Stomach (tissue), 9 donors: ENCODE results near the gene ANAPC5. TPM values are rescaled to one million over a fixed set of nuclear protein-coding genes. Genes with fewer than 3 reads are reported as not detected.

Source experiments
- DNase-seq, 2 donors: peaks; one replicate each; pipeline versions ENCODE4 v3.0.0 to v3.0.0-alpha.2; 2013 to 2019
- H3K27ac ChIP-seq, 5 donors: fragments of 200-600 bp in 4 of 5; sonication (generic) in 4 of 5; one replicate each; pipeline ENCODE4 v1.5.1; 2013 to 2019; ENCODE audit warnings: mild to moderate bottlenecking in 1 of 5, moderate library complexity in 1 of 5
- H3K27me3 ChIP-seq, 3 donors: fragments of 200-600 bp; sonication (generic); one replicate each; pipeline ENCODE4 v1.5.1; 2017 to 2019; ENCODE audit warnings: mixed run types in 1 of 3
- H3K36me3 ChIP-seq, 4 donors: fragments of 200-600 bp; sonication (generic); 1 replicate in 3 of 4; 2 replicates in 1 of 4; pipeline ENCODE4 v1.5.1; 2016 to 2019
- H3K4me1 ChIP-seq, 4 donors: fragments of 200-600 bp; sonication (generic); one replicate each; pipeline ENCODE4 v1.5.1; 2016 to 2019
- H3K4me3 ChIP-seq, 4 donors: fragments of 200-600 bp; sonication (generic) in 3 of 4; one replicate each; pipeline ENCODE4 v1.5.1; 2016 to 2019; ENCODE audit warnings: mild to moderate bottlenecking in 1 of 4
- H3K9me3 ChIP-seq, 4 donors: fragments of 200-600 bp; sonication (generic); one replicate each; pipeline ENCODE4 v1.5.1; 2016 to 2019
- EP300 ChIP-seq: sonication (generic); formaldehyde crosslinking; IDR thresholded peaks from one replicate; pipeline ENCODE4 v1.6.1; 2017; ENCODE audit warnings: antibody characterized with exemption
- POLR2A ChIP-seq, 4 donors: fragments of 450-650 bp; IDR thresholded peaks; one replicate each; pipeline ENCODE4 v1.6.1; 2016; ENCODE audit warnings: antibody characterized with exemption in 4 of 4, control low read depth in 2 of 4, mild to moderate bottlenecking in 1 of 4, moderate library complexity in 1 of 4
- POLR2AphosphoS5 ChIP-seq, 3 donors: sonication (generic); formaldehyde crosslinking; IDR thresholded peaks; one replicate each; pipeline ENCODE4 v1.6.1; 2016; ENCODE audit warnings: antibody characterized with exemption in 3 of 3
- WGBS, 5 donors: extraction: QIAGEN DNeasy Blood & Tissue Kit in 3 of 5; methylation state at CpG; one replicate each; pipeline versions ENCODE4 v1.1.5 to v1.1.7; 2013 to 2018; 5-methylcytosine and 5-hydroxymethylcytosine counted together
- intact Hi-C: fragments of 100-400 bp; cut with DNase I; formaldehyde crosslinking; loops from one replicate; pipeline ENCODE4 v1.15.1; 2023; ENCODE audit warnings: low total_unique reads
- polyA plus RNA-seq, 3 donors: library from polyadenylated mRNA; stranded (reverse); fragments of 200-250 nt; gene quantifications; one replicate each; pipeline ENCODE4 v1.2.3, GENCODE V29; 2013
- total RNA-seq, 5 donors: library from RNA; depleted of rRNA; stranded (reverse); fragments of >200 nt; gene quantifications; one replicate each; pipeline versions ENCODE4 v1.1.0 to v1.2.3, GENCODE V29; 2014 to 2016
- TF ChIP-seq, protein P1 (sequence below), 7 experiments: fragments of 450-650 bp in 4 of 7; fragments of 200-600 bp in 3 of 7; sonication (generic) in 3 of 7; IDR thresholded peaks; one replicate each; pipeline ENCODE4 v1.5.1; 2016 to 2019; ENCODE audit warnings: antibody characterized with exemption in 7 of 7, control low read depth in 2 of 7, mild to moderate bottlenecking in 1 of 7
- donor health status: healthy with polysubstance abuse.
- donor health status: Bipolar disorder and iron deficiency.
- donor health status: healthy.

ANAPC5 gene
- total and polyA plus RNA-seq, 8 donors: 81.2 to 228 (median 113) TPM

DNA sequence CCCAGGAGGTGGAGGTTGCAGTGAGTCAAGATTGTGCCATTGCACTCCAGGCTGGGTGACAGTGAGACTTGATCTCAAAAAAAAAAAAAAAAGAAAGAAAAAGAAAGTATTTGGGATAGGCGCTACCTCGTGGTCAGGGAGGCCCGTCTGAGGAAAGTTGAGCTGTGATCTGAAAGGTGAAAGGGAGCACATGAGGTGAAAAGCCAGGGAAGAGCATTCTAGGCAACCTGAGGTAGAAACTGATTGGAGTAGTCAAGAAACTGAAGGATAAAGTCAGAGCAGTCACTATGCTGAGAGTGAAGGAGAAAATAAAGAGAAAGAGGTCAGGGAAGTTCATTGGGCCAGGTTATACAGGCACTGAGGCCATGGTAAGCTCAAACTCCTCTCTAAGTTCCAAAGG lies 7.7 kb downstream of the ANAPC5 start:
- intact Hi-C loops: no loop called here
- H3K36me3 ChIP-seq: peaks cover 39 to 83% (median 82%) of the 10 kb centered on the region in 4 donors
- H3K9me3 ChIP-seq: no peaks in the 10 kb centered on the region
- H3K27me3 ChIP-seq: no peaks in the 10 kb centered on the region
- peaks cover 0 to 12% (median 8%) of the 10 kb centered on the region in 4 donors for H3K4me1 ChIP-seq
- H3K4me3 ChIP-seq: no peak overlapping the region
- DNase-seq: no peak
- TF ChIP-seq POLR2AphosphoS5 (IDR thresholded peaks at IDR 0.05) (no peak), POLR2A (IDR thresholded peaks at IDR 0.05) (no peak), EP300 (no peak)
- TF ChIP-seq, protein P1, sequence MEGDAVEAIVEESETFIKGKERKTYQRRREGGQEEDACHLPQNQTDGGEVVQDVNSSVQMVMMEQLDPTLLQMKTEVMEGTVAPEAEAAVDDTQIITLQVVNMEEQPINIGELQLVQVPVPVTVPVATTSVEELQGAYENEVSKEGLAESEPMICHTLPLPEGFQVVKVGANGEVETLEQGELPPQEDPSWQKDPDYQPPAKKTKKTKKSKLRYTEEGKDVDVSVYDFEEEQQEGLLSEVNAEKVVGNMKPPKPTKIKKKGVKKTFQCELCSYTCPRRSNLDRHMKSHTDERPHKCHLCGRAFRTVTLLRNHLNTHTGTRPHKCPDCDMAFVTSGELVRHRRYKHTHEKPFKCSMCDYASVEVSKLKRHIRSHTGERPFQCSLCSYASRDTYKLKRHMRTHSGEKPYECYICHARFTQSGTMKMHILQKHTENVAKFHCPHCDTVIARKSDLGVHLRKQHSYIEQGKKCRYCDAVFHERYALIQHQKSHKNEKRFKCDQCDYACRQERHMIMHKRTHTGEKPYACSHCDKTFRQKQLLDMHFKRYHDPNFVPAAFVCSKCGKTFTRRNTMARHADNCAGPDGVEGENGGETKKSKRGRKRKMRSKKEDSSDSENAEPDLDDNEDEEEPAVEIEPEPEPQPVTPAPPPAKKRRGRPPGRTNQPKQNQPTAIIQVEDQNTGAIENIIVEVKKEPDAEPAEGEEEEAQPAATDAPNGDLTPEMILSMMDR (IDR thresholded peaks at IDR 0.05): no peak
- 67 to 77% (median 71%) methylated on average over 3 of the region's 3 CpGs for WGBS, 5 donors
- no peak overlapping the region for H3K27ac ChIP-seq

DNA sequence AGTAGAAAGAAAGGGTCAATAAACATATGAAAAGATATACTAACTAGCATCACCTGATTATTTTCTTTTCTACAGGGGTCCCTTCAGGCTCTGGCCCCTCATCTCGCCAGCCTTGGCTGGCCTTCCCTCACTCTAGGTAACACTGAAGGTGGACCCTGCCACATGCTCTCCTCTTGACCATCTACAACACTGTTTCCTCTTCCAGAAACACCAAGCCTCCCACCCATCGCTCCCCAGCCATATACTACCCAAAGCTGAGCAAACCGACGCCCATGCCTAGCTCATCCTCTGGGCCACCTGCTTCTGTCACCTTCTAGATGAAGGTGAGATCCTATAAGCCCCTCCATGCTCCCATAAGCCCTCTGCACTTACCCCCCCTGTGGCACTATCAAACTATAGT lies 14.8 kb downstream of the ANAPC5 start:
- peaks cover 0 to 5% (median 1%) of the 10 kb centered on the region in 4 donors for H3K4me1 ChIP-seq
- H3K27ac ChIP-seq: no peak overlapping the region
- TF ChIP-seq EP300: no peak
- TF ChIP-seq, protein P1 (IDR thresholded peaks at IDR 0.05): no peak
- no peak for TF ChIP-seq POLR2A (IDR thresholded peaks at IDR 0.05)
- TF ChIP-seq POLR2AphosphoS5 (IDR thresholded peaks at IDR 0.05): no peak
- H3K9me3 ChIP-seq: no peaks in the 10 kb centered on the region
- 97 to 99% (median 99%) methylated on average over 4 of the region's 4 CpGs for WGBS, 5 donors
- H3K36me3 ChIP-seq: peaks cover 34 to 97% (median 92%) of the 10 kb centered on the region in 4 donors
- intact Hi-C loops: no loop called here
- no peak overlapping the region for H3K4me3 ChIP-seq
- DNase-seq: no peak
- no peaks in the 10 kb centered on the region for H3K27me3 ChIP-seq

DNA sequence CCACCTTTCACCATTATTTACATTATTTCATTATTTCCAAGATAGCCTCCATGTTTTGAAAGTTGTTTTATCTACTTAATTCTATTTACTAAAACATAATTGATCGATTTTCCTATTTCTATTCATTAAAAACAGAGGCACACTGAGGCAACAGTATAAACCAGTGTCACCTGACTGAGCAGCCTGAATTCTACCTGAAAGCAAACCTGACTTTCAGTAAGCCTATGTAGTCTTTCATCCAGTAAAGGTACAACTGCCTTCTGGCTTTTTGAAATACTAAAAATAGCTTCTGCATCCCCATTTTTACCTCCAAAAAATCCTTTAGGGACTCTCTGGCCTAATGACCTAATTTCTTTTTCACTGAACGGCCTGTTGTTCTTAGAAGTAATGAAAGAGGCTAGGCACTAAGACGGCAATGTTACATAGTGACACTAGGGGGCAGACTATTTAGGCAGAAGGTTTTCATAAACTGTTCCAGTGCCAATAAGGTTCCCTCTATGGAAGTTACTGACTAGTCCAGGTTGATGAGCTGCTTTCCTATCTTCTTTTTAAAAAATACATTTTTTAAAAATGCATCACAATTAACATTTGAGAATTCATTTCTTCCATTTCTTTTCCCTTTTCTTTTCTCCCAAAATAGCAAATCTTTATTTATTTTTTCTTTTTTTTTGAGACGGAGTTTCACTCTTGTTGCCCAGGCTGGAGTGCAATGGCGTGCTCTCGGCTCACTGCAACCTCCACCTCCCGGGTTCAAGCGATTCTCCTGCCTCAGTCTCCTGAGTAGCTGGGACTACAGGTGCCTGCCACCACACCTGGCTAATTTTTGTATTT lies 17.5 kb downstream of the ANAPC5 start:
- H3K27ac ChIP-seq: no peak overlapping the region
- intact Hi-C loops: no loop called here
- no peak overlapping the region for H3K4me3 ChIP-seq
- no peaks in the 10 kb centered on the region for H3K27me3 ChIP-seq
- WGBS, 5 donors: 55 to 62% (median 60%) methylated on average over 8 of the region's 8 CpGs
- peaks cover 0 to 5% (median 1%) of the 10 kb centered on the region in 4 donors for H3K4me1 ChIP-seq
- peak in 1 of 2 donors; percentile 83 for DNase-seq
- H3K36me3 ChIP-seq: peaks cover 42 to 97% (median 92%) of the 10 kb centered on the region in 4 donors
- TF ChIP-seq, protein P1 (IDR thresholded peaks at IDR 0.05): peak in 6 of 7 experiments; percentile 60 to 93 (median 84)
- TF ChIP-seq POLR2AphosphoS5 (IDR thresholded peaks at IDR 0.05): peak in 1 of 3 donors; percentile 18
- no peak for TF ChIP-seq POLR2A (IDR thresholded peaks at IDR 0.05)
- no peaks in the 10 kb centered on the region for H3K9me3 ChIP-seq

DNA sequence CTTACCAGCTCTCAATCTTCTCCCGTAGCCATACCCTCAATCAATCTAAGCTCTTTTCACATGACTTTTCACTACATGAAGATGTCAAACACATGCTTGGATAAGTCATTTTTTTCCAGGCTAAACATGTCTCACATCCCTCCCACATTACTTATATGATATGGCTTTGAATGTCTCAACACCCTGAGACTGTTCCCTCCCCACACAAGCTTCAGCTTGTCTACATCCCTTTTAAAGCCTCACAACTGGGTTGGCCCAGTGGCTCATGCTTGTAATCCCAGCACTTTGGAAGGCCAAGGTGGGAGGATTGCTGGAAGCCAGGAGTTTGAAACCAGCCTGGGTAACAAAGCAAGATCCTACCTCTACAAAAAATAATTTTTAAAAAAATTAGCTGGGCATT lies 18.5 kb downstream of the ANAPC5 start:
- DNase-seq: no peak
- no peak for TF ChIP-seq POLR2A (IDR thresholded peaks at IDR 0.05)
- TF ChIP-seq EP300: no peak
- TF ChIP-seq POLR2AphosphoS5 (IDR thresholded peaks at IDR 0.05): no peak
- TF ChIP-seq, protein P1 (IDR thresholded peaks at IDR 0.05): no peak
- H3K4me3 ChIP-seq: no peak overlapping the region
- H3K4me1 ChIP-seq: peaks cover 0 to 5% (median 1%) of the 10 kb centered on the region in 4 donors
- no peak overlapping the region for H3K27ac ChIP-seq
- WGBS, 5 donors: 89 to 97% (median 94%) methylated on average over 1 of the region's 1 CpG
- H3K27me3 ChIP-seq: no peaks in the 10 kb centered on the region
- intact Hi-C loops: no loop called here
- peaks cover 51 to 98% (median 93%) of the 10 kb centered on the region in 4 donors for H3K36me3 ChIP-seq
- H3K9me3 ChIP-seq: no peaks in the 10 kb centered on the region
